Lower leg skin (tissue), 4 donors: ENCODE data around the gene CISH. TPM values are rescaled to one million over a fixed set of nuclear protein-coding genes. Genes with fewer than 3 reads are reported as not detected.

Source experiments
- DNase-seq, 2 donors: peaks; one replicate each; pipeline ENCODE4 v3.0.0-alpha.2; 2019; ENCODE audit warnings: low spot score in 2 of 2
- H3K4me3 ChIP-seq: fragments of 200-600 bp; sonication (generic); 2 replicates; pipeline ENCODE4 v1.5.1; 2017; ENCODE audit warnings: mild to moderate bottlenecking, low read depth; ENCODE audit not compliant: poor library complexity, severe bottlenecking
- CTCF ChIP-seq, 3 donors: fragments of 450-650 bp; IDR thresholded peaks; one replicate each; pipeline ENCODE4 v1.5.1; 2016; ENCODE audit warnings: antibody characterized with exemption in 3 of 3, mild to moderate bottlenecking in 3 of 3, moderate library complexity in 2 of 3
- POLR2A ChIP-seq, 2 donors: fragments of 450-650 bp; IDR thresholded peaks; one replicate each; pipeline ENCODE4 v1.6.1; 2016 to 2017; ENCODE audit warnings: antibody characterized with exemption in 2 of 2, mild to moderate bottlenecking in 1 of 2, moderate library complexity in 1 of 2
- WGBS, 2 donors: methylation state at CpG; one replicate each; pipeline ENCODE4 v1.1.5; 2018; 5-methylcytosine and 5-hydroxymethylcytosine counted together
- intact Hi-C: fragments of 100-400 bp; cut with DNase I; formaldehyde crosslinking; loops from one replicate; pipeline ENCODE4 v1.15.0; 2023; ENCODE audit warnings: low total_unique reads
- total RNA-seq, 4 donors: library from RNA; depleted of rRNA; stranded (reverse); fragments of >200 nt; gene quantifications; one replicate each; pipeline ENCODE4 v1.1.0, GENCODE V29; 2016

CISH gene
- total RNA-seq, 4 donors from 2014 or later: 10.4 to 14.5 (median 12.9) TPM

- 76 to 84% methylated on average over 4 to 5 of the region's 5 CpGs for WGBS, 2 donors
- no peak for DNase-seq
- TF ChIP-seq POLR2A (IDR thresholded peaks at IDR 0.05) (no peak), CTCF (IDR thresholded peaks at IDR 0.05) (no peak)
- intact Hi-C loops: loop anchor here (2.0 kb wide), 1 partner anchor 44 kb away; no protein-coding TSS in a partner anchor
- no peak overlapping the region for H3K4me3 ChIP-seq
These were observed 40.9 kb downstream of the CISH start for GRCh38 chr3:50570508-50571279.

- WGBS, 2 donors: 0 to 1% methylated on average over 43 to 46 of the region's 55 CpGs
- H3K4me3 ChIP-seq: peak within 1 kb of the TSS; percentile 42
- no peak for TF ChIP-seq CTCF (IDR thresholded peaks at IDR 0.05)
- peak in 1 of 2 donors; percentile 38 for TF ChIP-seq POLR2A (IDR thresholded peaks at IDR 0.05)
- peak; percentile 98 to 100 for DNase-seq
- intact Hi-C loops: no loop called here
These were observed 42.4 kb downstream of the CISH start, which contains the start of gene HEMK1 for GRCh38 chr3:50568947-50569749. HEMK1 (plus strand) TSS chr3:50569522; CDS start chr3:50571105, 1,583 bp downstream.

GRCh38 chr3:50567386-50568167 lies 44.0 kb downstream of the CISH start, which contains the start of gene C3orf18:
C3orf18 (minus strand) TSS chr3:50567747; CDS start chr3:50565699, 2,048 bp downstream.
- TF ChIP-seq CTCF (IDR thresholded peaks at IDR 0.05): no peak
- no peak for TF ChIP-seq POLR2A (IDR thresholded peaks at IDR 0.05)
- 4 to 7% methylated on average over 27 to 45 of the region's 53 CpGs for WGBS, 2 donors
- H3K4me3 ChIP-seq: peak within 1 kb of the TSS; percentile 35
- intact Hi-C loops: no loop called here
- DNase-seq: peak; percentile 93 to 99

- H3K4me3 ChIP-seq: no peak overlapping the region
- 3 to 12% methylated on average over 11 of the region's 11 CpGs for WGBS, 2 donors
- intact Hi-C loops: no loop called here
- TF ChIP-seq POLR2A (IDR thresholded peaks at IDR 0.05): no peak
- TF ChIP-seq CTCF (IDR thresholded peaks at IDR 0.05): no peak
- DNase-seq: no peak
These were observed 44.6 kb downstream of the CISH start for GRCh38 chr3:50567011-50567385.

GRCh38 chr3:50564321-50564720 lies 47.3 kb downstream of the CISH start:
- no peak overlapping the region for H3K4me3 ChIP-seq
- intact Hi-C loops: no loop called here
- 73 to 96% methylated on average over 1 of the region's 1 CpG for WGBS, 2 donors
- no peak for DNase-seq
- TF ChIP-seq POLR2A (IDR thresholded peaks at IDR 0.05): no peak
- no peak for TF ChIP-seq CTCF (IDR thresholded peaks at IDR 0.05)
